Activated CD8-positive, alpha-beta memory T cell treated with anti-CD3 and anti-CD28 coated beads, Interleukin-2, amount 50 U/mL, for 48 hours (primary cell): Measurements from ENCODE around the gene UBE2G2.

Source experiments
- DNase-seq: peaks from one replicate; pipeline ENCODE4 v3.0.0-alpha.2; 2020

Gene UBE2G2

GRCh38 chr21:44723177-44724131 lies 78.2 kb downstream of the UBE2G2 start:
- no peak for DNase-seq

GRCh38 chr21:44722731-44723130 lies 78.9 kb downstream of the UBE2G2 start:
- DNase-seq = no peak

GRCh38 chr21:44720170-44720569 lies 81.5 kb downstream of the UBE2G2 start:
- DNase-seq = no peak
